ENCODE results near the gene STK38L.

- no peak for TF ChIP-seq CTCF (IDR thresholded peaks at IDR 0.05; ENCODE audit: insufficient read depth, low read depth, low read length)
- no peak for TF ChIP-seq EZH2 (IDR thresholded peaks at IDR 0.05; ENCODE audit: insufficient read depth, low read length)
Measured at GRCh38 chr12:27279826-27280225, 35.7 kb downstream of the STK38L start.

All from astrocyte (in vitro differentiated cells and primary cell).